Body of pancreas (tissue), 4 donors: ENCODE measurements around the gene BICRAL.

ENCODE experiments used
- CTCF ChIP-seq, 7 experiments: fragments of 450-650 bp in 4 of 7; fragments of 200-600 bp in 3 of 7; sonication (generic) in 3 of 7; IDR thresholded peaks; one replicate each; pipeline ENCODE4 v1.5.1; 2016 to 2019; ENCODE audit warnings: antibody characterized with exemption in 7 of 7
- POLR2A ChIP-seq, 3 donors: fragments of 450-650 bp; IDR thresholded peaks; one replicate each; pipeline ENCODE4 v1.6.1; 2016; ENCODE audit warnings: antibody characterized with exemption in 3 of 3, mild to moderate bottlenecking in 2 of 3

DNA sequence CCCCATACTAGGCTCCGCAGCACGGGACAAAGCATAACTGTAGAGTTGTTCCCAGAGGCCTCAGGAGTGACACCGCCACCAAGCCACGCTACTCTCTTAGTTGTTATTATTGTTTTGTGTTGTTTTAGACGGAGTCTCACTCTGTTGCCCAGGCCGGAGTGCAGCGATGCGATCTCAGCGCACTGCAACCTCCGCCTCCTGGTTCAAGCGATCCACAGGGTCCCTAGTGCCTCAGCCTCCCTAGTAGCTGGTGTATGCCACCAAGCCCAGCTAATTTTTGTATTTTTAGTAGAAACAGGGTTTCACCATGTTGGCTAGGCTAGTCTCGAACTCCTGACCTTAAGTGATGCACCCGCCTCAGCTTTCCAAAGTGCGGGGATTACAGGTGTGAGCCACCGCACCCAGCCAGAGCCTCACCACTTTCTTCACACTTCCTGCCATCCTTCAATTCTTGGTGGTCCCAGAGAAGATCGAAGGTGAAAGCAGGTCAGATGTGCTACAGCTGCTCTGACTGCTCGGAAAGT, 109.4 kb downstream of the BICRAL start:
- TF ChIP-seq CTCF (IDR thresholded peaks at IDR 0.05) = no peak
- TF ChIP-seq POLR2A (IDR thresholded peaks at IDR 0.05) = no peak
